ENCODE data around the gene GATAD2A.

GRCh38 chr19:19459707-19460251, 54.3 kb downstream of the GATAD2A start:
- TF ChIP-seq NKX3-1 (CRISPR knock-in tag; IDR thresholded peaks at IDR 0.05) (no peak), CTCF (CRISPR knock-in tag; IDR thresholded peaks at IDR 0.05) (no peak), CHD2 (IDR thresholded peaks at IDR 0.05; ENCODE audit: low read depth, low read length) (no peak), USF2 (IDR thresholded peaks at IDR 0.05; ENCODE audit: low read depth, low read length) (no peak), USF2 (CRISPR knock-in tag; IDR thresholded peaks at IDR 0.05; ENCODE audit: borderline replicate concordance) (no peak), AKAP8 (CRISPR knock-in tag; IDR thresholded peaks at IDR 0.05) (no peak), RBM39 (IDR thresholded peaks at IDR 0.05; ENCODE audit: low read depth, low read length, poor library complexity, severe bottlenecking) (no peak), POLR2A (IDR thresholded peaks at IDR 0.05; ENCODE audit: insufficient read depth in 1 of 2, low read depth in 2 of 2, low read length in 2 of 2) (no peak), SP1 (IDR thresholded peaks at IDR 0.05) (no peak), SP1 (CRISPR knock-in tag; IDR thresholded peaks at IDR 0.05) (no peak)
